HepG2 (cell line): Measurements from ENCODE around the gene GRID1. TPM values are rescaled to one million over a fixed set of nuclear protein-coding genes. Genes with fewer than 3 reads are reported as not detected.

Source experiments
- DMAP1 ChIP-seq: IDR thresholded peaks from 2 replicates; pipeline ENCODE4 v1.6.1; 2016
- EEA1 ChIP-seq: sonication (generic); formaldehyde crosslinking; IDR thresholded peaks from 2 replicates; pipeline ENCODE4 v1.5.1; 2020; ENCODE audit warnings: mild to moderate bottlenecking, missing genetic modification reagents, borderline replicate concordance
- HNF1B ChIP-seq: sonication (generic); formaldehyde crosslinking; IDR thresholded peaks from 2 replicates; pipeline ENCODE4 v1.5.1; 2020; ENCODE audit warnings: mild to moderate bottlenecking, moderate library complexity, missing genetic modification reagents
- SMAD1 ChIP-seq: sonication (generic); formaldehyde crosslinking; IDR thresholded peaks from 2 replicates; pipeline ENCODE4 v1.4.0; 2020; ENCODE audit warnings: missing genetic modification reagents, low read depth, mild to moderate bottlenecking, borderline replicate concordance
- SMAD3 ChIP-seq: sonication (generic); formaldehyde crosslinking; IDR thresholded peaks from 2 replicates; pipeline ENCODE4 v1.4.0; 2020; ENCODE audit warnings: missing genetic modification reagents
- STAG1 ChIP-seq: sonication (generic); formaldehyde crosslinking; IDR thresholded peaks from 2 replicates; pipeline ENCODE4 v1.4.0; 2020; ENCODE audit warnings: missing genetic modification reagents
- THAP9 ChIP-seq: sonication (generic); formaldehyde crosslinking; IDR thresholded peaks from 2 replicates; pipeline ENCODE4; 2020; ENCODE audit warnings: missing genetic modification reagents, mild to moderate bottlenecking, borderline replicate concordance
- ZBTB26 ChIP-seq: IDR thresholded peaks from 2 replicates; pipeline ENCODE4 v1.6.1; 2016; ENCODE audit warnings: missing compliant biosample characterization, missing genetic modification reagents, borderline replicate concordance
- ZBTB4 ChIP-seq: sonication (generic); formaldehyde crosslinking; IDR thresholded peaks from 2 replicates; pipeline ENCODE4 v1.4.0; 2020; ENCODE audit warnings: missing genetic modification reagents, mild to moderate bottlenecking, borderline replicate concordance
- ZC3H13 ChIP-seq: sonication (generic); formaldehyde crosslinking; IDR thresholded peaks from 2 replicates; pipeline ENCODE4 v1.8.1; 2023; ENCODE audit warnings: mild to moderate bottlenecking, missing genetic modification reagents, moderate library complexity
- ZIK1 ChIP-seq: sonication (generic); formaldehyde crosslinking; IDR thresholded peaks from 2 replicates; pipeline ENCODE4 v1.5.0; 2020; ENCODE audit warnings: mild to moderate bottlenecking, low read depth, missing genetic modification reagents, borderline replicate concordance
- ZNF263 ChIP-seq: sonication (generic); formaldehyde crosslinking; IDR thresholded peaks from 2 replicates; pipeline ENCODE4 v1.4.0; 2020; ENCODE audit warnings: missing genetic modification reagents
- ZNF431 ChIP-seq: sonication (generic); formaldehyde crosslinking; IDR thresholded peaks from 2 replicates; pipeline ENCODE4 v1.9.0; 2022; ENCODE audit warnings: missing genetic modification reagents, low read depth, mild to moderate bottlenecking, borderline replicate concordance
- ZNF670 ChIP-seq: sonication (generic); formaldehyde crosslinking; IDR thresholded peaks from 2 replicates; pipeline ENCODE4 v1.8.0; 2022; ENCODE audit warnings: mild to moderate bottlenecking, missing genetic modification reagents, borderline replicate concordance
- polyA plus RNA-seq, 8 experiments: library from polyadenylated mRNA; depleted of rRNA in 3 of 8; stranded (reverse) in 7 of 8; unstranded in 1 of 8; fragments of >200 nt; fragmentation: Illumina TruSeq in 4 of 8; extraction: Trizol in 4 of 8; gene quantifications; 2 replicates each; pipeline versions ENCODE4 v1.2.1 to v1.2.3, GENCODE V29; 2011 to 2016; ENCODE audit warnings: low read depth in 4 of 8, missing spikeins in 1 of 8, mixed read lengths in 1 of 8; ENCODE audit not compliant: insufficient read depth in 1 of 8
- total RNA-seq, 5 experiments: library from RNA; depleted of rRNA; stranded (reverse); fragments of >200 nt; fragmentation: Illumina TruSeq; extraction: Trizol; gene quantifications; 2 replicates each; pipeline ENCODE4 v1.2.3, GENCODE V29; 2016; ENCODE audit warnings: low read depth in 1 of 5
- TF ChIP-seq, protein P1 (sequence below): sonication (generic); formaldehyde crosslinking; IDR thresholded peaks from 2 replicates; pipeline ENCODE4 v1.8.1; 2023; ENCODE audit warnings: mild to moderate bottlenecking, moderate library complexity, missing genetic modification reagents
- TF ChIP-seq, protein P2 (sequence below): sonication (generic); formaldehyde crosslinking; IDR thresholded peaks from 2 replicates; pipeline ENCODE4 v1.5.1; 2020; ENCODE audit warnings: mild to moderate bottlenecking, missing genetic modification reagents, moderate library complexity

Gene GRID1
- total and polyA plus RNA-seq, 2 of the 13 experiments (the other 11 are each of a cell fraction or from before 2014, with no cell fraction given) = 0.05 TPM; not detected in 1

DNA sequence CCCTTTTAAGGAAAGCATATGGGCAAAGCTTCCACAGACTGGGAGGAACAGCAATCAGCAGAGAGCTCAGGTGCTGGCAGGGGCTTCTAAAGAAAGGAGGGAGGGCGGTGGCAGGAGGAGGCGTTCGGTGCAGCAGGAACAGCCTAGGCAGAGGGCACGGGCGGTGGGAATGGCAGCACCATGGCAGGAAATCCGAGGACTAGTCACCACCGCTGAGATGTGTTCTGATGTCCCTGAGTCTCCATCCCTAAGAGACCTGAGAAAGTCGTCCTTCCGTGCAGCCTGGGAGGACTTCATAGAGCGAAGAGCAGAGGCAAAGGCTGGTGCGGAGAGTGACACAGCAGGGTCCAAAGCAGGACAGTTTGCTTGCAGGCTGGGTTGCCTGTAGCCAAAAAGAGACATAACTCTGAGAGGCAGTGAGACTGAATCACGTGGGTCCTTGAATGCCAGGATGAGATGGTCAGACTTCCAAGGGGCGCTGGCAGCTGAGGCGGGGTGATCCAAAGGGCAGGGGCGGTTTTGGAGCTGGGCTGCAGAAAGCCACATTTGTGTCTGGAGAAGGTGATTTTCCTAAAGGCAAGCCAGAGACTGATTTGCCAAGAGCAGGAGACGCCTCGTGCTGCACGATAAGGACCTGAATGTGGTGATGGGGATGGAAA lies 35.8 kb upstream of the GRID1 start (continued):
- TF ChIP-seq ZNF670 (CRISPR knock-in tag) (0 out of 2 replicates have a peak, but pooled peaks have one; percentile 36), ZBTB4 (CRISPR knock-in tag) (0 out of 2 replicates have a peak, but pooled peaks have one; percentile 79), ZC3H13 (CRISPR knock-in tag) (peak; percentile 86; the same call in 1 of the 2 replicates), DMAP1 (CRISPR knock-in tag) (no peak), SMAD1 (0 out of 2 replicates have a peak, but pooled peaks have one; percentile 50), HNF1B (CRISPR knock-in tag) (peak; percentile 38; the same call in 1 of the 2 replicates), SMAD3 (CRISPR knock-in tag) (0 out of 2 replicates have a peak, but pooled peaks have one; percentile 8), ZBTB26 (CRISPR knock-in tag) (no peak), ZNF431 (CRISPR knock-in tag) (no peak), THAP9 (CRISPR knock-in tag) (peak; percentile 42; the same call in 1 of the 2 replicates), STAG1 (CRISPR knock-in tag) (peak; percentile 10; the same call in 1 of the 2 replicates), ZNF263 (peak; percentile 86), EEA1 (CRISPR knock-in tag) (no peak), ZIK1 (CRISPR knock-in tag) (peak; percentile 28; the same call in 1 of the 2 replicates)
- TF ChIP-seq, protein P1, sequence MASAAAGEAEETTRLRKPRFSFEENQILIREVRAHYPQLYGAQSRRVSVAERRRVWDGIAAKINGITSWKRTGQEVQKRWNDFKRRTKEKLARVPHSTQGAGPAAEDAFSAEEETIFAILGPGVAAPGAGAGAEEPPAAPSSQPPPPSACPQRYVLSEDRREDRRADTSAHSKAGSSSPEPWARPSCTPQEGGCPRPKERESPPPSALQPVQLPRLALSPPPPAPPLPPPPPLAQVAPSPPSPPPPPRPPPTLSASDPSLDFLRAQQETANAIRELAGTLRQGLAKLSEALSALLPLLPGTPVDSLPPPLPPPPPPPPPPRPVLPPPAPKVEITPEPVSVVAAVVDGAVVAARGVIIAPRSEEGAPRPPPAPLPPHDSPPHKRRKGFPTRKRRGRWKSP = no peak
- TF ChIP-seq, protein P2, sequence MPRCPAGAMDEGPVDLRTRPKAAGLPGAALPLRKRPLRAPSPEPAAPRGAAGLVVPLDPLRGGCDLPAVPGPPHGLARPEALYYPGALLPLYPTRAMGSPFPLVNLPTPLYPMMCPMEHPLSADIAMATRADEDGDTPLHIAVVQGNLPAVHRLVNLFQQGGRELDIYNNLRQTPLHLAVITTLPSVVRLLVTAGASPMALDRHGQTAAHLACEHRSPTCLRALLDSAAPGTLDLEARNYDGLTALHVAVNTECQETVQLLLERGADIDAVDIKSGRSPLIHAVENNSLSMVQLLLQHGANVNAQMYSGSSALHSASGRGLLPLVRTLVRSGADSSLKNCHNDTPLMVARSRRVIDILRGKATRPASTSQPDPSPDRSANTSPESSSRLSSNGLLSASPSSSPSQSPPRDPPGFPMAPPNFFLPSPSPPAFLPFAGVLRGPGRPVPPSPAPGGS (CRISPR knock-in tag) = no peak
